HG03565 (cell line): Measurements from ENCODE around the gene CDH22.

Experiments
- ATAC-seq: cut with Tn5 transposase; IDR thresholded peaks from one replicate; pipeline ENCODE4 v1.9.1; 2021; ENCODE audit warnings: mild to moderate bottlenecking, moderate library complexity; ENCODE audit not compliant: unreplicated experiment

The CDH22 gene

GRCh38 chr20:46200582-46201570 is 107.4 kb downstream of the CDH22 start:
- no peak for ATAC-seq

GRCh38 chr20:46199198-46199597 is 109.1 kb downstream of the CDH22 start:
- ATAC-seq: no peak

GRCh38 chr20:46196990-46197389 is 111.3 kb downstream of the CDH22 start:
- no peak for ATAC-seq

GRCh38 chr20:46195264-46196036 is 112.8 kb downstream of the CDH22 start:
- no peak for ATAC-seq

GRCh38 chr20:46194409-46194808 is 113.9 kb downstream of the CDH22 start:
- ATAC-seq: no peak

- ATAC-seq: no peak
These were observed 115.8 kb downstream of the CDH22 start for GRCh38 chr20:46192376-46192944.

GRCh38 chr20:46191611-46192010 is 116.7 kb downstream of the CDH22 start:
- no peak for ATAC-seq

- no peak for ATAC-seq
These were observed 117.1 kb downstream of the CDH22 start for GRCh38 chr20:46191168-46191540.

- ATAC-seq: no peak
These were observed 117.7 kb downstream of the CDH22 start for GRCh38 chr20:46190478-46191167.

- ATAC-seq: no peak
These were observed 119.3 kb downstream of the CDH22 start for GRCh38 chr20:46188866-46189541.

GRCh38 chr20:46186210-46186609 is 122.1 kb downstream of the CDH22 start:
- no peak for ATAC-seq

- no peak for ATAC-seq
These were observed 122.9 kb downstream of the CDH22 start for GRCh38 chr20:46185353-46185752.

- no peak for ATAC-seq
These were observed 124.5 kb downstream of the CDH22 start for GRCh38 chr20:46183768-46184167.

- ATAC-seq: no peak
These were observed 125.8 kb downstream of the CDH22 start for GRCh38 chr20:46182276-46183200.

GRCh38 chr20:46179862-46180261 is 128.4 kb downstream of the CDH22 start:
- no peak for ATAC-seq

GRCh38 chr20:46178891-46179290 is 129.4 kb downstream of the CDH22 start:
- no peak for ATAC-seq

- ATAC-seq: no peak
These were observed 130.5 kb downstream of the CDH22 start for GRCh38 chr20:46177768-46178167.

GRCh38 chr20:46176739-46177378 is 131.4 kb downstream of the CDH22 start:
- ATAC-seq: no peak

- ATAC-seq: no peak
These were observed 133.2 kb downstream of the CDH22 start for GRCh38 chr20:46175127-46175494.
